ENCODE data around the gene OTULIN.

The OTULIN gene

DNA sequence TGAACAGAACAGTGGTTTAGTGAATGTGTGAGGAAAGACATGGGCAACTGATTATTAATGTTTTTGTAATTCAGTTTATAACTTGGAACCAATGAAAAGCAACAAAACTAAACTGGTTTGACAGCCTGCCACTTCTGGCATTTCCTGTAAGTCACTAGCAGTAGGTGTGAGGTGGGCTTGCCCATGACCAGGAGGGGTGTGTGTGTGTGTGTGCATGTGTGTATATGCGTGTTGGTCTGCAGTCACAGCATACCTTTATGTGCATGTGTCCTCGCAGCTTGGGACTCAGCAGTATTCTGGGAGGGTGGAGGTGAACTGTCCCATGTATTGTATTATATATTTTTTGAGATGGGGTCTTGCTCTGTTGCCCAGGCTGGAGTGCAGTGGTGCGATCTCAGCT is 32.3 kb downstream of the OTULIN start:
- DNase-seq (ENCODE audit: low read depth, low spot score), result no peak

DNA sequence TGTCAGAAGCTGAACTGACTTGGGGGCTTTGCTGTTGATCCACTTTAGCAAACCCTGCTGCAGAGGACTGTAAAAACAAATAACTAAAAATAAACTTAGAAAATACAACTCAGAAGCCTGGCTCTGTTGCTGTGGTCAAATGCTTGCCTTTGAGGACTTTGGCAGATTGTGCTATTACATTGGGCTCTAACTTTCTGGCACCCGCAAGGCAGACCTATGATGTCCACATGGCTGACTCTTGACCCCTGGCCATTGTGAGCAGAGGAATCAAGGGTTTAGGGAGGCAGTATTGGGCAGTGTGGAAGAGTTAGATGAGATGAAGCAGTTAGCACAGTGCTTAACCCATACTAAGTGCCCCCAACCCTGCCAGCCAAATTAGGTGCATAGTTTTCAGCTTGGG is 34.0 kb downstream of the OTULIN start:
- DNase-seq (ENCODE audit: low read depth, low spot score), result no peak

DNA sequence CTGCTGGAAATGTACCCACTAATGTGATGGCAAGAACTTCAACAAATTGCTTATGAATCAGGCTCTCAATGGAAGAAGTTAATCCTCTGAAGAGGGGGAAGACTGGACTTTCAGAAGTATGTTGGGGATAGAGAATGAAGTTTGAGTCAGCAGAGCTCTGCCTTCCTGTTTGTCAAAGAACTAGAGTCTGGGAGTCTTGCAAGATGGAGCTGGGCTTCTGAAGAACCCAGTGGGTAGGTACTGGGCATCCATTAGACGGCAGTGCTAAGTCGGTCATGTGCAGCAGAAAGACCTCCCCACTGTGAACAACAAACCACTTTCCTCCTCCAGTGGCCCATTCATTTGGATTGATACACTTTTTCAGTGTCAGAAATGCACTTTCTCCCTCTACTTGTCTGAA is 34.6 kb downstream of the OTULIN start:
- no peak for DNase-seq (ENCODE audit: low read depth, low spot score)

DNA sequence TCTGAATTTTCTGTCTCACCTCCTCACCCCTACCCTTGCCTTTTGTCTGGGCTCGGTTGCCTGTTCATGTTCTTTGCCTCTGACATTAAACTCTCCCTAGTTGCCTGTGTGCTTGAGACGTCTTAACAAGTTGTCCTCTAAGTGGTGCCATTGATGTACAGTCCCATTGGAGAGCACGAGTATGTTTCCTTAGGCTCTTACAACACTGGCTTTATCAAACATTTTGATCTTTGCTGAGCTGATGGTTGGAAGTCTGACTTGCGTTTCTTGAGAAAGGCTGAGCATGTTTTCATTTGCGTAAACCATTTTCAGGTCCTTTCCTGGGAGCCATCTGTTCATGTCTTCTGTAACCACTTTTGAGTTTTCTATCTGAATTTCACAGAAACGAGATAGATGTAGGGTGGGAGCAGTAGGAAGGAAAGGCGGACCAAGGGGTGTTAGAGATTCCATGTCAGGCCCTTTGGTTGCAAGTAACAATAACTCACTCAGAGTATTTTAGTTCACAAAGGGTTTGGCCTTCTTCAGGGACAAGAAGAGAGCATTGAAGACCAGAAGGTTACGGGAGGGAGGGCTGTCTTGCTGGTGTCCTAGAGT is 35.4 kb downstream of the OTULIN start:
- DNase-seq (ENCODE audit: low read depth, low spot score), result no peak

DNA sequence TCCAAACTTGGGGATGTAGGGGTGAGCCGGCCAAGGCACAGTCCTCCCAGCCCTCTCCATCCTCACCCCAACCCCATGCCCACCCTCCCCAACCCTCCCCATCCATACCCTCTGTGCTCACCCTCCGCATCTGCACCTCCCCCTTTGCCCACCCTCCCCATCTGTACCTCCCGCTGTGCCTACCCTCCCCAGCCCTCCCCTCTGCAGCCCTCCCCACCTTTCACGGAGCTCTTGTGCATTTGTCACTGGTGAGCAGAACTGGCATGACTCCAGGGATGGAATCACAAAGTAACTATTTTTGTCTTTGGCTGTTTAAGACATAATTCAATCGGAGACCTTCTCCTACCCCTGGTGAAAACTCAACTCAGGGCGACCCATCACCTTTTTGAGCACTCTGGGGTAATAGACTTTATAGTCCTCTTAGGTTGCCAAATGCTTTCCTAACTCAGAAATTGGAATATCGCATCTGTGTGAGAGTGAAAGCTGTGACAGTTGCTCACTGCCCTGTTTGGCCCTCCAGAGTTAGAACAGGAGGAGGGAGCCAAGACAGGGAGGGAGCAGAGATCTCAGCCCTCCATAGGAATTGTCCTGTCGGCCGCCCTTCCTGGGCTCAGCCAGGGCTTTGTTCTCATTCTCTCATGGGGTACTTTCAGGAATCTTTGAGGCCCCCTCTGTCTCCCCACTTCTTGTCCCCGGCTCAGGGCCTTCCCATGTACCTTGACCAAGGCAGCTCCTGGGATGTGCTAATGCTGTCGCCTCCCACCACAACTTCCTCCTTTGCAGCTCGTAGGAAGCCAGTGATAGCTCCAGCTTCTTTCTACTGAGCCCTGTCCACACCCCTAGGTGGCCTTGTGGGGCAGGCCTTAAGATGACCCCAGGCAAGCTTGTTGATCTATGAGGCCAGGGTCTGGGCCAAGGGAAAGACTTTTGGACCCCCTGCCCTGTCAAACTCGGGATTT is 36.2 kb downstream of the OTULIN start:
- no peak for DNase-seq (ENCODE audit: low read depth, low spot score)

DNA sequence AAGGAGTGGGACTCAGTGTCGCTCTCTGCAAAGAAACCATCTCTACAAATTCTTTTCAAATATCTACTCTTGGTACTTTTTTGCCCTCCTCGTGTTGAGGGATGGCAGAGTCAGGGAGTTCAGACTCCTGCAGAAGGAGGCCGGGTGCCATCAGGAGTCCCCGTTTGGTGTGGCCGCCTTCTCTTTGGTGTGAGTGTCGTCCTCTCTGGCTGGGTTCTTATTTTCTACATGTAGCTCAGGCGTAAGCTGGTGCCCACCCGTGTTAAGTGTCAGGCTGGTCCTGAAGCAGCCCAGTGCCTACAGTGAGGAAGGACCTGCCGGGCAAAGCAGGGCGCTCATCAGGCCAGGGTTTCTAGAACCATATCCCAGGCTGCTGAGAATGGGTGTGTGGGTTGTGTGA is 37.0 kb downstream of the OTULIN start:
- no peak for DNase-seq (ENCODE audit: low read depth, low spot score)

DNA sequence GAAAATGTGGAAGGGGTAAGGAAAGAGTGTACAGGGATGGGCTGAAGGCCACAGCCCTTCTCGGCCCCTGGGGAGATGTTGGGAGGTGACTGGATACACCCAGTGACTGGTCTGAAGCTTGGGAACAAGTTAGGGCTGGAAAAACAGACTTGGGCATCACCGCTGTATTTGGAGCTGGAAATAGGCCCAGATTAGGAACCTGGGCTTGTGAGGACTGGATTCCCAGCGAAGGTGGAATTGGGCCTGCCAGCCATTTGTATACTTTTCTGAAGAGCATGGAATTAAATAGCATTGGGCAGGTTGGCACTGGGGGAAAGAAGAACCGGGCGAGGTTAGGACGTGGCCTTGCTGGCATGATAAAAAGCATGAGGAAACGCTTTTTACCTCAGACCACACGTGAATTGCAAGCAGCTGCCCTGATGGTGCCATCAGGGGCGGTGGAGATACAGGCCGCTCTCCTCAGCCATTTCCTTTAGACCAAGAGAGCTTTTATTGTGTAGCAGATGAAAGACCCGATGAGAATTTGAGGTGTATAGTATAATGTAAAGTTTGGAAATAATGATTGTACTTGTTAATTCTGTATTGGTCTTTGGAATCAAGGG is 37.8 kb downstream of the OTULIN start:
- no peak for DNase-seq (ENCODE audit: low read depth, low spot score)

DNA sequence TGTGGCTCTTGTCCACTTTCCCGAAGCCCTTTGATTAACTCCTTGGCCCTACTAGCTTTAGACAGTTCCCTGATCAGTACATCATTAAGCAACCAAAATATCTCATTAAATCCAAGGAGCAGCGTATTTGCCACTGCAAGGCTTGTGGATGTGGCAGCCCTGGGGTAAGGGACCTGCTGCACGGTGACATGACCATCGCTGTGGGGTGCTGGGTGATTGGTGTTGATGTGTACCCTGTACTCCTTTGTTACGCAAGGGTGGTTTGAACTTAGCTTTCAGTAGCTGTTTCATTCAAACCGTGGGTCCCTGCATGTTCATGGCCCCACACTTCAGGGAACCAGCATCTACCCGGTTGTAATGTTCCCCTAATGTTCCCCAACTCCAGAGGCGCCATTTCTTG is 41.0 kb downstream of the OTULIN start:
- no peak for DNase-seq (ENCODE audit: low read depth, low spot score)

DNA sequence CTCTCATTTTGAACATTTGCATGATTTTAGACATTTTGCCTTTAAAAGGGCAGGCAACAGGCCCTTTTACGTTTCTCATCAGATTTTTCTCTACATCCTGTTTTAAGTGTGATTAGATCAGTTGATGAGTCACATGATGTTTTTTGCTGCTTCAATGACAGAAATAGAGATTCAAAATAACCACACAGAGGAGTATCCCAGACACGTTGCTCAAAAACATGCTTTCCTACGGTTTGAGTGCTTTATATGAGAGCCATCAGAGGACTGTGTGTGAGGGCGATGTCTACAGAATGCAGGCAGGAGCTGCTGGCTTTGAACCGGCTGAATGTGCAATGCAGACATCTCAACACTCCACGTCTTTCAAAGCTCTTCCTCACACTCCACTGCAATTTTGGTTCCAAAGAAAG is 42.1 kb downstream of the OTULIN start:
- no peak for DNase-seq (ENCODE audit: low read depth, low spot score)

DNA sequence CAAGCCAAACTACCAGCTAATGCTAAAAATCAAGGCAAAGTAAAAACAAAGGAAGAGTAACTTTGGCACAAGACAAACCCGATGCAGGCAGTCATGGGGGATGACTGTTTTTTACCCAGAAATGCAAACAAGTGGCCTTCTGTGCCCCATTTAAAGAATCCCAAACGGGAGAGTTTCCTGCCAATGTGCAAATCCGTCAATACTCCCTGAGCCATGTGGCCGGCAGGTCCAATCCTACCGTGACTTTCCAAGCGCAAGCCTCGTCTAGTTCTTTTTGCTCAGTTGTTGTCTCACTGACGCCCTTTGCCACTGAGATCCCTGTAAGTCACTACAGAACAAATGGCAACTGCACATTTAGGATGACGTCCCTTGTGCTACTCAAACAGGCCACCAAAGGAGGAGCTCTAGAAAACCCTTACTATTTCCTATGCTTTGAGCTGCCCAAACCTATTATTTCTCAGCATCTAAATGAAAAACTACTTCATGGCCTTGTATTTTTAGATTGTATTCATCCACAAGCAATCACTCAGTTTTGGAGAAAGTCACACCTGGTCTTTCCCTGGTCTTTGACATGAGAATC is 43.4 kb downstream of the OTULIN start:
- DNase-seq (ENCODE audit: low read depth, low spot score), result no peak

DNA sequence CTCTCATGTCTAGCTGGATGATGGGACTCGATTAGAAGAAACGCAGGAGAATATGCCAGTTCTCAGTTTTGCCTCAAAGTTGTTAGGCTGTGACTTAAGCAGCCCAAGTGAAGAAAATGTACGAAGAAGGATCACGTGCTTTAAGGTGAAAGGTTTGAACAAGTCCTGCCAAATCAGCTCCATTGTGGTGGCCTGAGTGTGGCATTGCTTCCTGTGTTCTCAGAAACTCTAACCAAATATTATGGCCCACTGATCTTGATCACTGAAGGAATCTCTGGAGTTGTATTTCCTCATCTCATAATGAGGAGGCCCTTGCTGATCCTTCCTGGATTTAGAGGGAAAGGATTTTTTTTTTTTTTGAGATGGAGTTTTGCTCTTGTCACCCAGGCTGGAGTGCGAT is 44.0 kb downstream of the OTULIN start:
- DNase-seq (ENCODE audit: low read depth, low spot score), result no peak

DNA sequence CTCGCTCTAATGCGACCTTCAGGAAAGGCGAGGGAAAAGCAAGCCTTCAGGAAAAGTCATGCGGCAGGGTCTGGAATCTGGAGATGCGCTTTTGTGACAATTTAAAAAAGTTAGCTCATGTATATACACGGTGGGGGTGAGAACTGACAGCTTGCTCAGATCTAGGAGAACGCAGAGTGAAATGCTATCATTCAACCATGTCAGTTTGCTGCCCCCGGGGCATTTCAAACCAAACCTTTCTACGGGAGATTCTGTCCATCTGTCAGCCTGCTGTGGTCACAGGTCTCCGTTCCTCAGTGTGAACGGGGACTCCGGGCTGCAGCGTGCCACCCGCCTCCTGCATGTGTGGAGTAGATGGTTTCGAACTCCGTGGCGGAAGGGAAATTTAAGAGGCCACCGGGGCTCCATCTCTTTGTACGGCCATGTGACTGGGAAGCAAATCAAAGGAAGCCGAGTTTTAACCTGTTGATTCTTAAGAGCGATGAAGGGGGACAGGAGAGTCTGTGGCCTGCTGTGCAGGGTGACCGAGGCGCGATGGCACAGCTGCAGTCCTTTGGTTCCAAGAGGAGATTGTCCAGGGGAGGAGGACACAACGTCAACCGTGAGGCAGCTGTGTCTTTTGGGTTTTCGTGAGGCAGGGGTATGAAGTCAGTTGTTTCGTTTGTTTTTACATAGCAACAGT is 45.9 kb downstream of the OTULIN start:
- no peak for DNase-seq (ENCODE audit: low read depth, low spot score)

DNA sequence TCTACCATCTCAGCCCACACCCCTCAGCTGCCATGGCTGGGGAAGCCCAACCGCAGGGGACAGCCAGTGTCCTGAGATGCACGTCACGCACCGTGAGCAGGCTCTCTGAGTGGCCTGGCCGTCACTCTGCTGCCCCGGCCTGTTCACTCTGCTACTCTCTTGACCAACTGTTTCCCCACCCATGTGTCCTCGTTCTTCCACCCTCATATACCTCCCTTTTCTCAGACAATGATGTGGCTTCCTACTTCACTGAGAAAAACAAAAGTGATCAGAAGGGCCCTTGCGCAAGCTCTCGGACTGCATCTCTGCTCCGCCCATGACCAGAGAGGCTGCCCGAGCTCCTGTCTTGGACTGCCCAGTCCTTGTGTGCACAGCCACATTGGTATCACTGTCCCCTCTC is 47.6 kb downstream of the OTULIN start:
- no peak for DNase-seq (ENCODE audit: low read depth, low spot score)

DNA sequence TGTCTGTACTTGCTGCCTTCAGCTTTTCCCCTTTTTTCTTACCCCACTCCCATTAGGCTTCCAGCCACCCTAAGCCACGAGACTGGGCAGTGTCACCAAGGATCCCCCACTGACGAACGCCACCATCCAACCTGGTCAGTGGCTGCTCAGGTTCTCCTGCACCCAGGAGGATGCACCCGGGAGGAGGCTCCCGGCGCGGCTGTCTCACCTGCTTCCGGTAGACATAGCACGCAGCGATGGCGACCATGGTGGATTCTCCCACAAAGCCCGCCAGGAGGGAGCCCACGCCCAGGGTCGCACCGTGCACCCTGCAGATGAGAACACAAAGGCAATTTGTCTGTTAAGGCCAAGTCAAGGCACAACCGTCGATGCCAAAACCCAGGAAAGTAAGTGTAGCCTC is 48.1 kb downstream of the OTULIN start:
- DNase-seq (ENCODE audit: low read depth, low spot score), result no peak

DNA sequence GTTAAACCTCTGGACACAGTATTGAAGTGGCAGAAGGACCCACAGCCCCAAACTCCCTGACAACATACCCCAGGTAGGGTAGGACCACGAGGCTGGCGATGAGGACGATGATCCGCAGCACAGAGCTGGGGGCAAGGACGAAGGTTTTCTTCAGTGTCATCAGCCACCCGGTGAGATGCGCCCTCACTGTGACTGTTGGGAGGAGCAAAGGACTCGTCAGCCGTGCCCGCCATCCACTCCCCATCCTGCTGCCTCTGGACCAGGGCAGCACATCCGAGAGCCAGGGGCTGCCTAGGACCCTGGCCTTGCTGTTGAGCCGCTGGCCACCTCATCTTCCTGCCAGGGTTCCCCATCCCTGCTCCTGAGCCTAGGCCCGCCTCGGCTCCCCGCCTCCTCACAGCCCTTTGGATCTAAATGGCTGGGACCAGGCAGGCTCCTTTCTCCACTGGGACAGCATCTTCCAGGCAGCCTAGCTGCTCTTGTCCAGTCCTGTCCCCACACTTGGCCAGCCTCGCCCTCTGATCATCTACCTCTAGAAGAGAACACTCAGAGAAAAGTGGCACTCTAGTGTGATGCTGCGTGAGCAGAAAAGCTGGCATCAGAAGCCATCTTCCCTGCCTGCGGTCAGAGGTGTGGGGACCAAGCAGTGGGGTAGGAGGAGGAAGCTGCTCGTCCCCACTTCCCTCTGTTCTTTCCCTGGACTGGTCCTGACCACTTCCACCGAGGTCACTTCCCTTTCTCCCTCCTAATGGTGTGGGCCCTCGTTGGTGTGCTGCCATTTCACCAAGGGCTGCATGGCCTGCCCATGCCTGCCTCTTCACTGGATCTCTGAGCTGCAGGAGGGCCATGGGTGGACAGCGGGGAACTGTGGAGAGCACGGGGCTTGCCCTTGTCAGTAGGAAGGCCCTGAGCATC is 49.2 kb downstream of the OTULIN start:
- DNase-seq (ENCODE audit: low read depth, low spot score), result no peak

DNA sequence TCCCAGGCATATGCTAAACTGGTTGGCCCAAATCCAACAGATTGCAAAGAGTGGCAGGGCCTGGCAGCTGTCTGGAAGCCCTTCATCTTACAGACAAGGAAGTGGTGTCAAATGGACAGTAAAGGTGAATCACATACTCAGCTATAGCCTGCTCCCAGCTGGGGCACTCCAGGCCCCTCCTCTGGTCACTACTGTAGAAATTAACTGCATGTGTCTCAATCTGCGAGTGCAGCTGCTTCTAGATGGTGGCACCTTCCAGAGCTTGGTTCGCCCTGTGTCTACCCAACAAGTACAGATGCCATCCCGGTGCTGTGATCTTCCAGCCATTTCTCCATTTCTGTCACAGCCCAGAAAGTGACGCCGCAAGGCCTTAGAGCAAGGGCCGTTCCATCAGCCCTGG is 50.2 kb downstream of the OTULIN start:
- DNase-seq (ENCODE audit: low read depth, low spot score), result no peak

DNA sequence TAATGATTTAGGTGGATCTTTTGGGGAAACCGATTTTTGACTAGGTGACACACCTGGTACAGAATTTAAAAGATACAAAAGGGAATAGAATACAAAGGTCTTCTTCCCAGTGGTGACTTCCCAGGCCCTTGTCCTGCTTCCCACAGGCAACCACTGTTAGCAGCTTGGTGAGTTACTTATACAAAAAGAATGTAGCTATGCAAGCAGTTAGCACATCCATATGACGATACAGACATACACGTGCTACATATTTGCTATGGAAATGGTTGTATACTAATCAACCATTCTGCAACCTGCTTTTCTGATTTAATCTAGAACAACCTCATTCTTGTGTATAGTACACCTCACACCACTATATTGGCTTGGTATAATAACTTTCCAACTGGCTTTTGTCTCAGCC is 51.0 kb downstream of the OTULIN start:
- no peak for DNase-seq (ENCODE audit: low read depth, low spot score)

DNA sequence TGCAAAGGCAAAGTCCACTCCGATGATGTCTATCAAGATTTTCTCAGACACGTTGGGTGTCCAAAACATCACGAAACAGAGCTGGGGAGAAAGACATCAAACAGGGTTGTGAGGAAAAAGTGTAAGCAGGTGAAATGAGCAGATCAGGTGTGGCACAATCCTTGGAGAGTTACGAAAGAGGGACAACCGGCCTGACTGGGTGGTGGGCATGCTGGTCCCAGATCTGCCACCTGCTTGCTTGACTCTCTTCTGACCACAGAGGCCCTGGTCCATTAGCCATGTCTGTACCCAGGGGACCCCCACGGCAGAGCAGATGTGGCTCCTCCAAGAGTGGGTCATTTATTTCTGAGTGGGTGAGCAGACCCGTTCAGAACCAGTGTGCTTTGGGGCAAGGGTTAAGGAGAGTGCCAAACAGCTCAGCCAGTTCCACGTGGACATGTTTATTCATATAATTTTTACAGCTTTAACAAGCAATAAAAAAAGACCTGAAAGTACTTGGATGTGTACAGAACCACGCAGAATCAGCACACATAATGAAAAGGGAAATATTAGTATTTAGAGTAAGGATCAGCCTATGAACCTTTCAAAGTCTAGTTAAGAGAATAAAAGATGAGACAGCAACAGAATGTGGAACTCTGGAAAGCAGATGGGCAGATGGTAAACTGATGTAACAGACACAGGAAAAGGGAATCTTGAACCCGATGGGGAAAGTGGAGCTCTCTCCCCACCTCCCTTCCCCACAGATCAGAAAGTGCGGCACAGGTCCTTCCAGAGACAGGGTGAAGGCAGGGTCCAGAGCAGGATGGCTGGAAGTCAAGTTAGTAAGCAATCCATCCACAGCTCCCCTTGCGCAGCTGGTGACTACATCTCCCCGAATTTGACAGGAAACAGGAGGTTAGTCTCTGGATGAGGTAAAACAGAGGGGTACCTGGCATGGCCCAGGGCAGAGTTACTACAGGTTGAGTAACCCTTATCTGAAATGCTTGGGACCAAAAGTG is 52.5 kb downstream of the OTULIN start:
- DNase-seq (ENCODE audit: low read depth, low spot score), result no peak

DNA sequence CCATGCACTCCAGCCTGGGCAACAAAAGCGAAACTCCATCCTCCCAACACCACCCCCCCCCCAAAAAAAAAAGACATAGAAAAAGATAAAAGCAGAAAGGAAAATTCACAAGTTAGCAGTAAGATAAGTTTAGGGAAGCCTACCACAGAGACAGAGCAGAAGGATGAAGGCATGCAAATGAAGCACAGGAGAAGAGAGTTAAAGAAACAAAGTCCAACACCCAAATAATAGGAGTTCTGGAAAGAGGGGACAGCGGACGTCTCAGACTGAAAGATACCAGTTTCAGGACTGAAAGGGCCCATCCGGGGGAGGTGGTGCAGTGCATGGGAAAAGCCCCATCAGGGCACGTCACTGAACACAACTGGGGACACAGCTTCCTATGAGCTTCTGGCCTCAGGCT is 54.3 kb downstream of the OTULIN start:
- DNase-seq (ENCODE audit: low read depth, low spot score), result no peak

All from activated naive CD8-positive, alpha-beta T cell treated with anti-CD3 and anti-CD28 coated beads, Interleukin-2, amount 50 U/mL, for 16 hours (primary cell).